Middle frontal gyrus (tissue), 1 donor: ENCODE results near the gene DDX55.

Source experiments
- DNase-seq: peaks from one replicate; pipeline ENCODE4 v3.0.0-alpha.2; 2015; ENCODE audit warnings: low spot score; ENCODE audit errors: extremely low spot score

The DDX55 gene

DNA sequence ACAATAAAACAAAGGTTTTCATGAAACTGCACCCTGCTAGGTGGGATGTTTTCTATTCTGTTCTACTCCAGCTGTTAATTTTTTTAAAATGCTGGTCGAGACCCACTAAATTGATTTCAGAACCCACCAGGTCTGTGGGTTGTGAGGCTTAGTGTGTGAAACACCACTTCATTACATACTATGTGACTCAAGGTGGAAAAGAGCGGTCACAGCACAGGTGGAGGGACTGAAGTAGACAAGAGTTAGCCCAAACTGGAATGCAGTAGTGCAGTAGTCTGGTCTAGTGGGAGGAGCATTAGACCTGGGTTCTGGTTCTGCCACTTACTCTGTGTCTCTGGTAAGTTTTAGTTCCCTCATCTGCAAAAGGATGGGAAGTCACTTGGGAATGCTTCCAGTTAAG, 12.2 kb downstream of the DDX55 start:
- DNase-seq, result no peak

DNA sequence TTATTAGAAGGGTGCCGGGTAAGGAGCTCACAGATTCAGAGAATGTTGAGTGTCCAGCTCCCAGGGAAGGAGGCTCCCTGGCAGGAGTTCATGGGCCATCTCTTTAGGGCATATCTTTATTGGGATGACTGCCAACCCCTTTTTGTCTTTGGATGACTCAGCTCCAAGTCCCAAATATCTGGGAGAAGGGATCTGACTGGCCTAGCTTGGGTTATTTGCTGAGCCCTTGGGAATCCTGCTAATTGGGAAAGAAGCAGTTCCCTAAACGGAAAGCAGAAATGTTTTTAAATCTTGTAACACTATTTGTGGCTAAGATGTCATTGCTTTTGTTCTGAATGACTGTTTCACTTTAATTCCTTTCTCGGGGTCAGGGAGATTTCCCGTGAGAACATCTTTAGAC, 12.6 kb downstream of the DDX55 start:
- no peak for DNase-seq

DNA sequence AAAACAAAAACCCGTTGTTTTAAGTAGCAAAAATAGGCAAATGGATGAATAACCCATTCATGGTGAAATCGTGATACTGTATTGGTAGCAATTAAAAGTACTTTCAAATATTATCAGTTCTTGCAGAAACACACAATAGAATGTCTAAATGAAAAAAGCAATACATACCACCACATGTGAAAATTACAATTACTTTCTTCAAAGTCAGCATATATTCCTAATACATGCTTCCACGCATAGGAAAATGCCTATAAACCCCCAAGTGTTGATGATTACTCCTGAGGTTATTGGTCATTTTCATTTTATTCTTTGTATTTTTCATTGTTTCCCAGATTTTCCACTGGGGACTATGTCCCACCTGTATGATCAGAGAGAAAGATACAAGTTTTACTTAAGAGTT, 15.2 kb downstream of the DDX55 start:
- no peak for DNase-seq

DNA sequence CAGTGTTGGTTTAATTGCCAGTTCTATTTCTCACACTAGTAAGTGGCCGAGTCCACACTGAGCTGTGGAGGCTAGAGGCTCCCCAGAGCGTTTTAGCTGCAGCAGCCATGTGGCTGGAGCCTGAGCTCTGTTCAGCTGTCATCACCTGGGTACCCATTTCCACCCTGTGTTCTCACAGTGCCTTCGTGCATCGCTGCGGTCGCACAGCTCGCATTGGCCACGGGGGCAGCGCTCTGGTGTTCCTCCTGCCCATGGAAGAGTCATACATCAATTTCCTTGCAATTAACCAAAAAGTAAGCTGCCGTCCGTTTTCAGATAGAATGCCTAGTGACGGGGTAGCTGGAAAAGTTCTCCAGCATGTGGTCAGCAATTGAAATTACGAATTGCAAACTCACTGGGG, 15.7 kb downstream of the DDX55 start:
- DNase-seq, result no peak

DNA sequence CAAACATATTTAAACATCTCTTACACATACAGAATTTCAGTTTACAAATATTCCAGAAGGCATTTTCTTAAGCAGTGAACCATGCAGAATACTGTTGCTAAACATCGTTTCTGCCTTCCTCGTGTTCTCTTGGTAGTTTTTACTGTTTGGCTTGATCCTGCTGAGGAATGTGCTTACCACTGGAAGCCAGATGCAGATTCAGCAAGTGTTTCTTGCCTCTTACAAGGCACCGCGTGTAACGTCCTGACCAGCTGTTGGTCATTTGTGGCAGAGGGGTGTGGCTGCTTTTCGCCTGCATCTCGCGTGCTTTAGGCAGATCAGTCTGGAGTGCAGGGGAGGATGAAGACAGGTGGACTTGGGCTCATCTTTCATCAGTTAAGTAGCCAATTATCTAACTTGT, 19.2 kb downstream of the DDX55 start:
- DNase-seq, result no peak

GRCh38 chr12:123621619-123622530, 20.0 kb downstream of the DDX55 start:
- no peak for DNase-seq

DNA sequence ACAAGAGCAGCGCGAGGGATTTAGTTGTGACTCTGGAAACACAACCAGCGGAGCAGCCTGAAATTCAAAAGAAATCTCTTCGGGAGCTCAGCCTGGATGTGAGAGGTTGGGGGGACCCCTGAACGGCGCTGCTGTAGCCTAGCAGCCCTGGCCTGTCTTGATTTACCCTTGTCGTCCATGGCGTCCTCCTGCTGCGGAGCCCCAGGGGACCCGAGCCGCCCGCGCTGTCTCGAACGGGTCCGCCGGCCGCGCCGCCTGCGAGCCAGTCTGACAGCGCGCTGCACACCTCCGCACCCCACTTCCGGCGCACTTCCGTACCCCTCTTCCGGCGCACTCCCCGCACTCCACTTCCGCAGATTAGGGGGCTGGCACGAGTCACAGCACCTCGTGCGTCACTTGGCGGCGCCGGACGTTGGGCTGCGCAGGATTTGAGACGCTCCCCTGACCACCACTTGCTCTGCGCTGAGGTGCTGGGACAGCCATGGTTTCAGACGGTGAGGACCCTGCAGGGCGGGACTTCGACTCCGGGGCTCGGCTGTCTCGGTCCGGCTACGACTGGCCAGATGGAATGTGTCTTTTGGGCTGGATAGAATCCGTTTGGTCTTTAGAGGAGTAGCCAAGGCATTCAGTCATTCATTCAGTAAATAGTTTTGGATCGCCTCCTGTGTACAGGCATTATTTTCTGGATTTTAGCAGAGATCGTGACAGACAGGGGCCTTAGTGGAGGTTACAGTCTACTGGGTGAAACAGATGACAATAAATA, 31.7 kb downstream of the DDX55 start, which contains the start of the genes EIF2B1 and GTF2H3:
Gene EIF2B1 (minus strand): TSS at position 308 of the 763 bp plus-strand sequence. CDS start 129 bp downstream, at position 179.
Gene GTF2H3 (plus strand): TSS at position 451 of the 763 bp plus-strand sequence. CDS start 31 bp downstream, at position 482.
- DNase-seq, result peak; percentile 97

DNA sequence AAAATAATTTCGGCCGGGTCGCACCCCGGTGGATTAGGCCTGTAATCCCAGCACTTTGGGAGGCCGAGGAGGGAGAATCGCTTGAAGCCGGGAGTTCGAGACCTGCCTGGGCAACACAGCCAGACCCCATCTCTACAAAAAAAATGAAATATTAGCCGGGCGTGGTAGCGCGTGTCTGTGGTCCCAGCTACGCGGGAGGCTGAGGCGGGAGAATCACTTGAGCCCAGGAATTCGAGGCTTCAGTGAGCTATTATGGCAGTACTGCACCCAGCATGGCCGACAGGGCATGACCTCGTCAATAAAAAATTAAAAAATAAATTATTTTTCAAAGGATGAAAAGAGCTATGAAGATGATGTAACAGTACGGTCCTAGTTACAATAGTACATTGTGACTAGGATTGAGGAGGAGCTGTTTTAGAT, 32.3 kb downstream of the DDX55 start:
- DNase-seq, result no peak

DNA sequence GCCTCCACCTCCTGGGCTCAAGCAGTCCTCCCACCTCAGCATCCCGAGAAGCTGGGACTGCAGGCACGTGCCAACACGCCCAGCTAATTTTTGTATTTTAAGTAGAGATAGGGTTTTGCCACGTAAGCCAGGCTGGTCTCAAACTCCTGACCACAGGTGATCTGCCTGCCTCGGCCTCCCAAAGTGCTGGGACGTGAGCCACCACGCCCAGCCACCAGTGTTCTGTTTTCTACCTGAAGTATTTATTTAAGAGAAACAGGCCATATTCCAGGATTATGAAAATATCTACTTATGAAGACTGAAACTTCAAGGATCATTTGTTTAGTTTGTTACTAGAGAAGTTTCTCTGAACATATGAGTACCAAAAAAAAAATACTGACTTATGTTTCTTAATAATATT, 42.0 kb downstream of the DDX55 start:
- DNase-seq, result no peak

- DNase-seq, result no peak
These were observed 43.5 kb downstream of the DDX55 start for GRCh38 chr12:123645380-123645779.

- DNase-seq, result peak; percentile 12
These were observed 44.0 kb downstream of the DDX55 start for GRCh38 chr12:123645878-123646277.

GRCh38 chr12:123648401-123648800, 46.5 kb downstream of the DDX55 start:
- DNase-seq, result no peak

DNA sequence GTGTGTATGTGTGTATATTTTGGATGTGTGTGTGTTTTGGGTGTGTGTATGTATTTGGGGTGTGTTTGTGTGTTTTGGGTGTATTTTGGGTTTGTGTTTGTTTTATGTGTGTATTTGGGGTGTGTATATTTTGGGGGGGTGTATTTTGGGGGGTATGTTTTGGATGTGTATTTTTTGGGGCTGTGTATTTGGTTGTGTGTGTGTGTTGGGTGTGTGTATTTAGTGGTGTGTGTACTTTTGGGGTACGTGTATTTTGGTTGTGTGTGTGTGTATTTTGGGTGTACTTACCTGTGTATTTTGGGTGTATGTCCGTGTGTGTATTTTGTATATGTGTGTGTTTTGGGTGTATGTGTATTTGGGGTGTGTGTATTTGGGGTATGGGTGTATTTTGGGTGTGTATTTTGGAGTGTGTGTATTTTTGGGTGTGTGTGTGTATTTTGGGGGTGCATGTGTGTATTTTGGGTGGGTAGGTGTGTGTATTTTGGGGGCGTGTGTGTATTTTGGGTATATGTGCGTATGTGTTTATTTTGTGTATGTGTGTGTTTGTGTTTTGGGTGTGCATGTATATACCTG, 52.3 kb downstream of the DDX55 start:
- no peak for DNase-seq

DNA sequence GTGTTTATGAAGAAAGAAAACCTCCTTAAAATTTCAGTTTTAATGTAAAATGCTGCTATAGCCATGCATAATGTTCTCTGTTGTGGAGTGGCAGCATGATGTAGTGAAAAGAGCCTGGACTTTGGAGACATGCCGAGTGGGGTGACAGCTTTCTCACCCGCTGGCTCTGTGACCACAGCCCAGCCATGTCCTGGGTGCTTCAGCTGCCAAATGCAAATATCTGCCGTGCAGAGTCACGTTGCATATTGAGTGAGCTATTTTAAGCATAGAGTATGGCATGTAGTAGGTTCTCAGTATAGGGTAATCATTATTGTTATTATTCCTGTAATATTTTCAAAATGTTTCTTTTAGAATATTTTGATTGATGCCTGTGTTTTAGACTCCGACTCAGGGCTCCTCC, 53.5 kb downstream of the DDX55 start:
- no peak for DNase-seq

- DNase-seq, result no peak
These were observed 54.5 kb downstream of the DDX55 start for GRCh38 chr12:123656392-123656791.

GRCh38 chr12:123657211-123657610, 55.3 kb downstream of the DDX55 start:
- DNase-seq, result no peak

DNA sequence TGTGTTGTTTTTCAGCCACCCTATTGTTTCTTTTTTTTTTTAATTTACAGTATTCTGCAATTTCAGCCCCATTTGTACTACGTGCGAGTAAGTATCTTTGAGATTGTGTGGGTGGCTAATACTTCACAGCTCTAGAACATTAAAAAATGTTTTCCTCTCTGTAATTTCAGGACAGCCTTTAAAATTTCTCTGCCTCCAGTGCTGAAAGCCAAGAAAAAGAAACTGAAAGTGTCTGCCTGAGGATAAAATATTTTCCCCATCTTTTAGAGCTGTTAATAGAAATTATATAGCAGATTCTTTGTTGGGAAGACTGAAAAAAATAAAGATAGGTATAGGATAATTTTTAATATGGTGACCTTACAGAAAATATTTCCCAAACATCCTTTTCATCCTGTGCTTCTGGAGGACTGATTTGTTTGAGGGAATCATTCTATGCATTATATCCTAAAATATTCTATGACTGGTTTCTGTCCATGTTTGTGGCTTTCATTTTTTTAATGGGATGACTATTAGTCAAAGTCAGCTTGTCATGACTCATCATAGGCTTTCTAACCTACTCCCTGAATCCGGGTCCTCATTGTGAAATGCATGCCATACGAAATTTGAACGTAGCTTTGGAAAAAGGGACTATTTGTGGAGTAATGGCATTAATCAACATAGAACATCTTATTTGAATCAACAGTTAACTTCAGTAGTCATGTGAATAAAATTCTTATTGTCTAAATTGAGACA, 58.3 kb downstream of the DDX55 start:
- no peak for DNase-seq

GRCh38 chr12:123667771-123668170, 65.9 kb downstream of the DDX55 start:
- no peak for DNase-seq
